Immature natural killer cell (primary cell): ENCODE data around the gene GRAMD4. TPM values are rescaled to one million over a fixed set of nuclear protein-coding genes. Genes with fewer than 3 reads are reported as not detected.

Experiments used
- DNase-seq, 3 donors: peaks; one replicate each; pipeline ENCODE4 v3.0.0; 2022; ENCODE audit warnings: mixed read lengths in 1 of 3
- H3K27ac Mint-ChIP-seq, 6 donors: one replicate each; pipeline ENCODE4 v1.8.0; 2020; ENCODE audit warnings: mixed read lengths in 6 of 6, mild to moderate bottlenecking in 5 of 6, inconsistent platforms in 4 of 6, moderate library complexity in 3 of 6
- H3K27me3 Mint-ChIP-seq, 3 donors: one replicate each; pipeline ENCODE4 v1.8.0; 2020 to 2021; ENCODE audit warnings: low read depth in 3 of 3, mild to moderate bottlenecking in 3 of 3, mixed read lengths in 3 of 3, moderate library complexity in 3 of 3, inconsistent platforms in 1 of 3
- H3K36me3 Mint-ChIP-seq, 3 donors: one replicate each; pipeline ENCODE4 v1.8.0; 2020; ENCODE audit warnings: mixed read lengths in 3 of 3, inconsistent platforms in 2 of 3, mild to moderate bottlenecking in 2 of 3
- H3K4me1 Mint-ChIP-seq, 2 donors: one replicate each; pipeline ENCODE4 v1.8.0; 2020; ENCODE audit warnings: inconsistent platforms in 2 of 2, mild to moderate bottlenecking in 2 of 2, mixed read lengths in 2 of 2, moderate library complexity in 1 of 2
- H3K4me3 Mint-ChIP-seq, 5 donors: one replicate each; pipeline ENCODE4 v1.8.0; 2020; ENCODE audit warnings: mild to moderate bottlenecking in 5 of 5, mixed read lengths in 5 of 5, inconsistent platforms in 3 of 5, moderate library complexity in 3 of 5
- H3K9me3 Mint-ChIP-seq, 6 donors: one replicate each; pipeline ENCODE4 v1.8.0; 2020; ENCODE audit warnings: mild to moderate bottlenecking in 6 of 6, mixed read lengths in 6 of 6, inconsistent platforms in 4 of 6, moderate library complexity in 3 of 6
- polyA plus RNA-seq, 3 donors: library from polyadenylated mRNA; unstranded; fragments of 300-500 nt; fragmentation: Illumina TruSeq; gene quantifications; one replicate each; pipeline ENCODE4 v1.2.3, GENCODE V29; 2021

GRAMD4 gene
- polyA plus RNA-seq, 3 donors from 2014 or later: 3.5 to 23.0 (median 4.1) TPM

DNA sequence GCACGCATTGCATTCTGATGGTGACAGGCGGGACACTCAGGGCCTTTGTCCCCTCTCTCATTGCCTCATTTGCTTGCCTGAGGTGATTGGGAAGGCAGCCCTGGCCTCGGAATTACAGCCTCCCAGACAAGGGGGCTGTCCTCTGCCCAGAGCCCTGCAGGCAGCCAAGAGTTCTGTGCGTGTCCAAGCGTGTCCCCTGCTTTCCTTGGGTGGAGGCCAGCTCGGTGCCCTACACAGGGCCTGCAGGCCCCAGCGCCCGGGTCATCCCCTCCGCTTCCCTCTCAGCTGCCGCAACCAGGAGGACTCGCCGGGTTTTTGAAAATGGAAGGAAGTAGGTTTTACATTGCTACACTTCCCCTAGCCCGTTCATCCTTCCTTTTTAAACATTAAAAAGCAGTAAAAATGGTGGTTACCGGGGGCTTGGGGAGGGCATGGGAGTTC lies 1.9 kb downstream of the GRAMD4 start:
- Mint-ChIP-seq H3K27me3 (peaks cover 0 to 3% (median 1%) of the 10 kb centered on the region in 3 donors), H3K4me1 (peaks cover 17 to 21% of the 10 kb centered on the region in 2 donors), H3K4me3 (no peak overlapping the region), H3K36me3 (no peaks in the 10 kb centered on the region), H3K9me3 (no peaks in the 10 kb centered on the region), H3K27ac (peak overlapping the region in 4 of 6 donors; percentile 34 to 65 (median 51))
- DNase-seq: no peak

DNA sequence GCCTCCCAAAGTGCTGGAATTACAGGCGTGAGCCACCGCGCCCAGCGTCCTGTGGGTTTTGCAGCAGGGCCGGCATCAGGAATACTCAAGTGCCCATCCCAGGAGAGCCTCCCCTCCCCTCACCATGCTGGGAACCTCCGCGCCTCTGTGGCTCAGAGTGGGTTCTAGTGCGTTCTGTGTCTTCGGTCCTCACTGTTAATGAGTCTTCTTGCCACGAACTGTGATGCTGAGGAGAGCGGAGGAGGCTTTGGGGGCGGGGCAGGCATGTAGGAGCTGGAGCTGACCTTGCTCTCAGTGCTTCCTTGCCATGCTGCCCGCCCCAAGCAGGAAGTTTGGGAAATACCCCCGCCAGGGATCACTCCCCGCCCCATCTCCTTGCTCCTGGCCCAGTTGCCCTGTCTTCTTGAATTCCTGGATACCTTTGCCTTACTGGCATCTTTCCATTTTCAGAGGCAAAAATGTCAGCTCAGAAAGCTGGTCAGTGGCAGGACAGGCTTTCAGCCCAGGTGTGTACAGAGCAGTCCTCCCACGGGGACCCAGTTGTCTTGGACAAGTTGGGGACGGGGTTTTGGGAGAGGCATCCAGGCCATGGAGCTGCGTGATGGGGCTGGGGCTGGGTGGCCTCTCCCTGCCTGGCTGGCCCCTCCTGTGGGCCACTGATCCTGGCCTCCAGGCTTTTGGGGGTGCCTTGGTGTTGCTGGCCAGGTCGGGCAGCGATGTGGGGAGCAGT lies 5.1 kb downstream of the GRAMD4 start:
- Mint-ChIP-seq H3K36me3 (no peaks in the 10 kb centered on the region), H3K4me1 (peaks cover 11 to 18% of the 10 kb centered on the region in 2 donors), H3K27me3 (peaks cover 0 to 2% (median 1%) of the 10 kb centered on the region in 3 donors), H3K4me3 (no peak overlapping the region), H3K27ac (peak overlapping the region in 3 of 6 donors; percentile 53 to 86 (median 64)), H3K9me3 (no peaks in the 10 kb centered on the region)
- DNase-seq: no peak

GRCh38 chr22:46625843-46626349 lies 5.7 kb downstream of the GRAMD4 start:
- DNase-seq: peak in 2 of 3 donors; percentile 37 to 48
- Mint-ChIP-seq H3K4me3 (peak overlapping the region in 2 of 5 donors; percentile 17 to 39), H3K4me1 (peaks cover 11 to 19% of the 10 kb centered on the region in 2 donors), H3K27ac (peak overlapping the region in 3 of 6 donors; percentile 53 to 86 (median 64)), H3K27me3 (peaks cover 0 to 2% (median 1%) of the 10 kb centered on the region in 3 donors), H3K36me3 (peaks cover 0 to under 1% (median 0%) of the 10 kb centered on the region in 3 donors), H3K9me3 (no peaks in the 10 kb centered on the region)

GRCh38 chr22:46626356-46626755 lies 6.2 kb downstream of the GRAMD4 start:
- peak overlapping the region in 1 of 6 donors; percentile 86 for H3K27ac Mint-ChIP-seq
- no peak overlapping the region for H3K4me3 Mint-ChIP-seq
- no peaks in the 10 kb centered on the region for H3K9me3 Mint-ChIP-seq
- peaks cover 0 to 3% (median 0%) of the 10 kb centered on the region in 3 donors for H3K36me3 Mint-ChIP-seq
- no peak for DNase-seq
- H3K4me1 Mint-ChIP-seq: peaks cover 11 to 21% of the 10 kb centered on the region in 2 donors
- peaks cover 0 to 2% (median 1%) of the 10 kb centered on the region in 3 donors for H3K27me3 Mint-ChIP-seq

DNA sequence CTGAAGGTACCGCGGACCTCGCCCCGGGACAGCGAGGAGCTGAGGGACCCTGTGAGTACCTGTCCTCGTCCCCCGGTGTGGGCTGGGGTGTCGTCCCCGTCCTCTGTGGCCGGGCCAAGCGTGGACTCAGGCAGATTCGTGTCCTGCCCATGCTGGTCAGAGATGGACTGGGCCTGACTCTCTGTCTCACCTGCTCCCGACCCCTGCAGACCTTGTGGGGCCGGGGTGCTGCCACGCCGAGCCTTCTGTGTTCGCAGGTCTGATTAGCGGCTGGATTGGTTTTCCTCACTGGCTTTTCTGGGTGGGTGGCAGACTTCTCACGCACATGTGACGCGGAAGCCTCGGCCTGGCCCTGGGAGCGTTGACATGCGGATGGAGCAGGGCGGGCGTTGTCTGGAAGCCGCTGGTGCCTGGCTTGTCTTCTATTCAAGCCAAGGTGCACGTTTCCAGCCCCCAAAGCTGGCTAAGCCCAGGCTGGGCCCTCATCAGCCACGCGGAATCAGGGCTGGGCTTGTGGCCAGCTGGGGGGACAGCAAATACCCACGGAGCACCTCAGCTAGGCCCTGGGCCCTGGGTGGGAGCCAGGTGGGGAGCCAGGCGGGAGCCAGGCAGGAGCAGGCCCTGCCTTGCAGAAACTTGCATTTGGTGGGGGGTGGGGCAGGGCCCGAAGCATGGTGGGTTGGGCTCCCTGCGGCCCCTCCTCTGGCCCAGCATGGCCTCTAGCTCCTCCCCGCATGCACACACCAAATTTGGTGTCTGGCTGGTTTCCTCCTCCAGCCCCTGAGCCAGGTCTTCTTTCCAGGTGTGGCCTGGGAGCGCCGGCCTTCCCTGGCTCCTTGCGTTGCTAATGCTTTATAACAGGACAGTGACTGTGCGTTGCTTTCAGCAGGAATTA lies 7.0 kb downstream of the GRAMD4 start:
- Mint-ChIP-seq H3K27ac (no peak overlapping the region), H3K4me3 (no peak overlapping the region), H3K36me3 (peaks cover 0 to 3% (median 0%) of the 10 kb centered on the region in 3 donors), H3K9me3 (no peaks in the 10 kb centered on the region), H3K4me1 (peaks cover 11 to 19% of the 10 kb centered on the region in 2 donors), H3K27me3 (peaks cover 0 to 2% (median 1%) of the 10 kb centered on the region in 3 donors)
- no peak for DNase-seq

- Mint-ChIP-seq H3K36me3 (peaks cover 0 to 3% (median 0%) of the 10 kb centered on the region in 3 donors), H3K4me3 (no peak overlapping the region), H3K27me3 (peaks cover 0 to 2% (median 1%) of the 10 kb centered on the region in 3 donors), H3K27ac (peak overlapping the region in 1 of 6 donors; percentile 30), H3K9me3 (no peaks in the 10 kb centered on the region), H3K4me1 (peaks cover 11 to 19% of the 10 kb centered on the region in 2 donors)
- no peak for DNase-seq
These were observed 7.8 kb downstream of the GRAMD4 start for GRCh38 chr22:46627806-46628482.

GRCh38 chr22:46628756-46629155 lies 8.6 kb downstream of the GRAMD4 start:
- peaks cover 0 to 3% (median 0%) of the 10 kb centered on the region in 3 donors for H3K36me3 Mint-ChIP-seq
- H3K27ac Mint-ChIP-seq: peak overlapping the region in 1 of 6 donors; percentile 1
- H3K4me3 Mint-ChIP-seq: no peak overlapping the region
- H3K4me1 Mint-ChIP-seq: peaks cover 5 to 14% of the 10 kb centered on the region in 2 donors
- no peak for DNase-seq
- H3K27me3 Mint-ChIP-seq: peaks cover 0 to 2% (median 1%) of the 10 kb centered on the region in 3 donors
- H3K9me3 Mint-ChIP-seq: no peaks in the 10 kb centered on the region

- Mint-ChIP-seq H3K36me3 (peaks cover 0 to 3% (median 3%) of the 10 kb centered on the region in 3 donors), H3K27ac (peak overlapping the region in 1 of 6 donors; percentile 19), H3K4me1 (peaks cover 5 to 13% of the 10 kb centered on the region in 2 donors), H3K27me3 (peaks cover 0 to 2% (median 1%) of the 10 kb centered on the region in 3 donors), H3K9me3 (no peaks in the 10 kb centered on the region), H3K4me3 (no peak overlapping the region)
- no peak for DNase-seq
These were observed 9.1 kb downstream of the GRAMD4 start for GRCh38 chr22:46629291-46629690.

GRCh38 chr22:46631113-46631512 lies 10.9 kb downstream of the GRAMD4 start:
- no peak overlapping the region for H3K4me3 Mint-ChIP-seq
- no peaks in the 10 kb centered on the region for H3K9me3 Mint-ChIP-seq
- H3K36me3 Mint-ChIP-seq: peaks cover 0 to 3% (median 3%) of the 10 kb centered on the region in 3 donors
- no peak for DNase-seq
- H3K27me3 Mint-ChIP-seq: peaks cover 0 to 2% (median 1%) of the 10 kb centered on the region in 3 donors
- peaks cover under 1 to 6% of the 10 kb centered on the region in 2 donors for H3K4me1 Mint-ChIP-seq
- peak overlapping the region in 2 of 6 donors; percentile 12 to 16 for H3K27ac Mint-ChIP-seq

GRCh38 chr22:46632646-46633249 lies 12.6 kb downstream of the GRAMD4 start:
- Mint-ChIP-seq H3K4me3 (no peak overlapping the region), H3K4me1 (peaks cover 0 to 6% of the 10 kb centered on the region in 2 donors), H3K27ac (no peak overlapping the region)

DNA sequence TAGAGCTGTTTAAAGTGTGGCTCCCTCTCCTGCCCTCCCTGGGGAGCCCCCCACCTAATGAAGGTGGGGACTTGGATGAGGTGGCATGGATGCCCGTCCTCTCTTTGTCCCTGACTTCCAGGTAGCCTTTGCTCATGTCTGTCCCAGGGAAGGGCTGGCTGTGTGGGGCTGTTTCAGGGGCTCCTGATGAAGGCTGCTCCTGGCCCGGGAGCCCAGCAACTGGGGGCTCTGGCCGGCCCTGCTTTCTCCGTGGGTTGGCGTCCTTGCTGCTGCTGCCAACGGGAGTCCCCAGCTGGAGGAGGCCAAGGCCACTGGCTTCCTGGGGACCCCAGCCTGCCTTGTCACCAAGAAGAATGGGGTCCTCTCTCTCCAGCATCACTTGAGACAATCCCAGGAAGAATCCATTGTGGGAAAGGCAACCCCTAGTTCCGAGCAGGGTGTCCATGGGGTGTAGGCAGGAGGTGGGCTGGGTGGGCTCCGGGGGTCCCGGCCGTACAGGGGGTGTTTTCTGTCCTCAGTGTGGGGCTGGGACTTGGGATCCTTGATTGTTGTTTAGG lies 13.2 kb downstream of the GRAMD4 start:
- H3K27me3 Mint-ChIP-seq: peaks cover 0 to 2% (median 2%) of the 10 kb centered on the region in 3 donors
- no peaks in the 10 kb centered on the region for H3K9me3 Mint-ChIP-seq
- H3K4me3 Mint-ChIP-seq: no peak overlapping the region
- no peak overlapping the region for H3K27ac Mint-ChIP-seq
- H3K4me1 Mint-ChIP-seq: peaks cover 0 to 6% of the 10 kb centered on the region in 2 donors
- no peak for DNase-seq
- peaks cover 0 to 3% (median 3%) of the 10 kb centered on the region in 3 donors for H3K36me3 Mint-ChIP-seq

More at GRCh38 chr22:46632646-46633249, 12.6 kb downstream of the GRAMD4 start:
- no peaks in the 10 kb centered on the region for H3K9me3 Mint-ChIP-seq
- peaks cover 0 to 2% (median 0%) of the 10 kb centered on the region in 3 donors for H3K27me3 Mint-ChIP-seq
- peaks cover 0 to 3% (median 3%) of the 10 kb centered on the region in 3 donors for H3K36me3 Mint-ChIP-seq
- no peak for DNase-seq

DNA sequence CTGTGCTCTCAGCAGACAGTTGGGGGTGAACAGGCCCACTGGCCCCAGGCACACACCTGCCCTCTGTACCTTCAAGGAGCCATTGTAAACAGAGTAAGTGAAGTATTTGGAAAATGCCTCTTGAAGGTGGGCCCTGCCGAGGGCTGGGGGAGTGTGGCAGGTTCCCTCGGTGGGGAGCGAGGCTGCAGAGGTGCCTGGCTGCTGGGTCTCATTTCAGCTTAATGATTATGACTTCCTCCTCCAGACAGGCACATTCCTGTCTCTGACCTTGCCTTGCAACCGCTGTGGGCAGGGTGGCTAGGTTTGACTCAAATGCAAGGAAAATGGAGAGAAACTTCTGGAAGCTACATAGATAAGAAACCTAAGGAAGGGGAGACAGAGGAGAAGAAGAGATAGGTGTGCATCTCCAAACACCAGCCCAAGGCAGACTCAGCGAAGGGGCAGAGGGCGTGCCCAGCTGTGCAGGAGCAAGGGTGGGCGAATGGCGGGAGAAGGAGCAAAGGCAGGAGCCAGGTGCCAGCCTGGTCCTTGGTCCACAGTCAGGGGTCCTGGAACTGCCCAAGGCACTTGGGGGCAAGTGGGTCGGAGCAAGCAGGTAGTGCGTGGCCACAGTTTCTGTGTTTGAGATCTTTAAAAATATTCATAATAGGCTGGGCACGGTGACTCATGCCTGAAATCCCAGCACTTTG lies 14.0 kb downstream of the GRAMD4 start:
- H3K4me1 Mint-ChIP-seq: peaks cover 6 to 11% of the 10 kb centered on the region in 2 donors
- H3K4me3 Mint-ChIP-seq: no peak overlapping the region
- DNase-seq: no peak
- peaks cover 0 to 3% (median 3%) of the 10 kb centered on the region in 3 donors for H3K36me3 Mint-ChIP-seq
- H3K27me3 Mint-ChIP-seq: peaks cover 0 to 5% (median 4%) of the 10 kb centered on the region in 3 donors
- H3K9me3 Mint-ChIP-seq: no peaks in the 10 kb centered on the region
- peak overlapping the region in 3 of 6 donors; percentile 10 to 80 (median 54) for H3K27ac Mint-ChIP-seq
